Fibroblast of skin of right biceps (primary cell): ENCODE data around the gene PAPLN.

Experiments
- DNase-seq: peaks from one replicate; pipeline ENCODE4 v3.0.0-alpha.2; 2013

Gene PAPLN

DNA sequence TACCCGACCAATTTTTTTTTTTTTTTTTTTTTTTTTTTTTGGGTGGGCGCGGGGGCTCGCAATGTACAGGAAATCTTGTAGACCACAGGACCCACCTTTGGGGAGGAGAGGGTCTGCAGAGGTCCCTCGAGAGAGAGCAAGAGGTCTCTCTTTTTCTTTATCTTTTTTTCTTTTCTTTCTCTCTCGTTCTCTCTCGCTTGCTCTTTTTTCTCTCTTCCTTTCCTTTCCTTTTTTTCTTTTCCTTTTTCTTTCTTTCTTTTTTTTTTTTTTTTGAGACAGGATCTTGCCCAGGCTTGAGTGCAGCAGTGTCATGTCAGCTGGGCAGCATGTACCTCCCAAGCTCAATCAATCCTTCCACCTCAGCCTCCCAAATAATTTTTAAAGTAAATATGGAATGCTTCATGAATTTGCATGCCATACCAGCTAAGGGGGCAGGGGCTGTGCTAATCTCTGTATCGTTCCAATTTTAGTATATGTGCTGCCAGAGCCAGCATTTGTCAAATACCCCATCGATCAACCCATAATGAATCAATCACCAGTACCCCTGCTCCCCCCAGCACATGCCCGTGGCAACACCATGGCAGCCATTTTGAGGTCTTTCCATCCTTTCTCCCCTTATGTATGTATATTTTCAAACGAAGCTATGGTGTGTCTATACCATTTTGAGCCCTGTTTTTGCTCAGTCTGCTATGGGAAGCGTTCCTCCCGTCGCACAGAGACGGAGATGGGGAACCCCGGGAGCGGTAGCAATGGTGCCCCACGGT, 9.3 kb downstream of the PAPLN start:
- no peak for DNase-seq

DNA sequence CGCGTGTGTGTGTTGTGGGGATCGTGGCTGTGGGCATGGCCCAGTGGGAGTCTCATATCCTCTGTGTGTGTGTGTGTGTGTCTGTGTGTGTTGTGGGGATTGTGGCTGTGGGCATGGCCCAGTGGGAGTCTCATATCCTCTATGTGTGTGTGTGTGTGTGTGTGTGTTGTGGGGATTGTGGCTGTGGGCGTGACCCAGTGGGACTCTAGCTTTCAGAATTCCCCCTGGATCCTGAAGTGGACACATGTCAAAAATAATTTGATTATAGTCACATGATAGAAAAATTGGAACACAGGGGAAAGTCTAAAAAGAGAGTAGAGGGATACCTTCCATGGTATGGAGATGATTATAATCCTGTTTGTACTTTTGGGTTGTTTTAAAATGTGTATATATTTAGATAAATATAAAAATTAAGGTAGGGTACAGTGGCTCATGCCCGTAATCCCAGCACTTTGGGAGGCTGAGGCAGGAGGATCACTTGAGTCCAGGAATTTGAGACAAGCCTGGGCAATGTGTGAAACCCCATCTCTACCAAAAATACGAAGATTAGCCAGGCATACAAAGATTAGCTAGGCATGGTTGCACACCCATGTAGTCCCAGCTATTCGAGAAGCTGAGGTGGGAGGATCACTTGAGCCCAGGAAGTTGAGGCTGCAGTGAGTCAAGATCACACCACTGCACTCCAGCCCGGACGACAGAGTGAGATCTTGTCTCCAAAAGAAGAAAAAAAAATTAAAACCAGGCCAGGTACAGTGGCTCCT, 11.0 kb downstream of the PAPLN start:
- DNase-seq: no peak

DNA sequence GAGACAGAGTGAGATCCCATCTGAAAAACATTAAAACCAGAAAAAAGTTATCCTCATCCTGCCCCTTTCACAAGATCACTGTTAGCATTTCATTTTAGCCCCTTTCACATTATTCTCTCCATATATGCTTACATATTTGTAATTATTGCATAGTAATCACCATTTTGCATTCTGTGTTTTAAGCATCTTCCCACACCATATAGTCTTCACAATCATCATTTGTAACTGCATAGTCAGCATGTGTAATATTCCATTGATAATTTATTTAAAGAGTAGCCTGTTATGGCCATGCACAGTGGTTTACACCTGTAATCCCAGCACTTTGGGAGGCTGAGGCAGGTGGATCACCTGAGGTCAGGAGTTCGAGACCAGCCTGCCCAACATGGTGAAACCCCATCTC, 11.8 kb downstream of the PAPLN start:
- DNase-seq: no peak

DNA sequence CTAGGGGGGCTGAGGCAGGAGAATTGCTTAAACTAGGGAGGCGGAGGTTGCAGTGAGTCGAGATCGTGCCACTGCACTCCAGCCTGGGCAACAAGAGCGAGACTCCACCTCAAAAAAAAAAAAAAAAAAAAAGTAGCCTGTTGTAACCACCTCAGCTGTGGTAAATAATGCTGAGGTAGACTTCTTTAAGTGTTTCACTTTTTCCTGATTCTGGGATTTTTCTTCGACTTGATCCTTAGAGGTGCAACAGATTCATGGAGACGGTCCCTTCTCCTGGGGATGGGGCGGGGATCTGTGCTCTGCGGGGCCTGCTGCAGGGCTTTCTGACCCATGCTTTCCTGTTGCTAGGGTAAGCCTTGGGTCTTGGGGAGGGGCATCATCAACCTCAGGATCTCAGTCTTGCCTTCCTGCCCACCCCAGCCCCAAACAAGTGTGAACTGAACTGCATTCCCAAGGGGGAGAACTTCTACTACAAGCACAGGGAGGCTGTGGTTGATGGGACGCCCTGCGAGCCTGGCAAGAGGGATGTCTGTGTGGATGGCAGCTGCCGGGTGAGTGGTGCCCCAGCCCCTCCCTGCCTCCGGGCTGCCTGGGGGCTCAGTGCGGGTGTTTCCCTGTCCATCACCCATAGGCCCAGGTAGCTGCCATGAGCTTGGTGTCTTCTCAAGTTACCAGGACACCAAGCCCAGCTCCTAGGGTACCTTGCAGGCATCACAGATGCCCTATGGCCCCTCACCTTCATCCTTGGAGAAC, 12.4 kb downstream of the PAPLN start:
- DNase-seq: no peak

DNA sequence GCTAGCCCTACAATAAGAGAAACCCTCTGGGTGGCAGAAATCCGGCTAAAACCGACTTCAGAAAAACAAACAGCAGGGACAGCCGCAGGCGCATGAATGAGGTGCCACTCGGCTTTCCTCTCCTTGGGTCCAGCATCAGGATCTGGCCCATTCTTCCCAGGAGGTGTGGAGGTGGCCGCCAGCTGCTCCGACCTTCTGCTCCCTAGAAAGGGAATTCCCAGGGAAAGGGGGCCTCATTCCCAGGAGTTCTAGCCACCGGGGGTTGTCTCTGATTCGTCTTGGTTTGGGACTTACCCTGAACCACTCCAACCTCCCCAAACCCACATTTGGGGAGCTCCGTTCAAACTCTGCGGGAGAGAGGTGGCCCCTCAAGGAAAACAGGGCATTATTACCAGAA, 13.0 kb downstream of the PAPLN start:
- no peak for DNase-seq

DNA sequence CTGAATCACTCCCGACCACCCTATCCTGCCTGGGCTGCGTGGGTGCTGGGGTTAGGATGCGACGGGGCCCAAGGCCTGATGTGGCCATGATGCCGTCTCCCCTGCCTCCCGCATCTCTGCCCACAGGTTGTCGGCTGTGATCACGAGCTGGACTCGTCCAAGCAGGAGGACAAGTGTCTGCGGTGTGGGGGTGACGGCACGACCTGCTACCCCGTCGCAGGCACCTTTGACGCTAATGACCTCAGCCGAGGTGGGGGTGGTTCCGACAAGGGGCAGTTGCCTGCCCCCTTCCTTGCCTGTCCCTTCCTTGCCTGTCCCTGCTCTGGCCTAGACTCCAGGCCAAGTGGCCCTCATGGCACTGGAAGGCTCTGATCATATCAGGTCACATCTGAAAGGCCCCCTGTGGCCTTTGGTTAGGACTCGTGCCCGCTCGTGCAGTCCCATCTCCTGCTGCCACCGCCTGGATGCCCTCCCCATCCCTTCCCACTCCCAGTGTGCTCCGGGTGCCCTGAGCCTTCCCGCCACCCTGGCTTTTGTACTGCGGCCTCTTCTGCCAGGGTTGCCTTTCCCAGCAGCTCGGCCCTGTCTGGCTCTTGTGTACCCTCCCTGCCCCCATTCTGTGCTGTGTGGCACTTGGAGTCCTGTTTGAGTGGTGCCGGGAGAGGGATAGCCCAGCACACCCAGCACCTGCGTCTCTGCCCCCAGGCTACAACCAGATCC, 13.6 kb downstream of the PAPLN start:
- no peak for DNase-seq

DNA sequence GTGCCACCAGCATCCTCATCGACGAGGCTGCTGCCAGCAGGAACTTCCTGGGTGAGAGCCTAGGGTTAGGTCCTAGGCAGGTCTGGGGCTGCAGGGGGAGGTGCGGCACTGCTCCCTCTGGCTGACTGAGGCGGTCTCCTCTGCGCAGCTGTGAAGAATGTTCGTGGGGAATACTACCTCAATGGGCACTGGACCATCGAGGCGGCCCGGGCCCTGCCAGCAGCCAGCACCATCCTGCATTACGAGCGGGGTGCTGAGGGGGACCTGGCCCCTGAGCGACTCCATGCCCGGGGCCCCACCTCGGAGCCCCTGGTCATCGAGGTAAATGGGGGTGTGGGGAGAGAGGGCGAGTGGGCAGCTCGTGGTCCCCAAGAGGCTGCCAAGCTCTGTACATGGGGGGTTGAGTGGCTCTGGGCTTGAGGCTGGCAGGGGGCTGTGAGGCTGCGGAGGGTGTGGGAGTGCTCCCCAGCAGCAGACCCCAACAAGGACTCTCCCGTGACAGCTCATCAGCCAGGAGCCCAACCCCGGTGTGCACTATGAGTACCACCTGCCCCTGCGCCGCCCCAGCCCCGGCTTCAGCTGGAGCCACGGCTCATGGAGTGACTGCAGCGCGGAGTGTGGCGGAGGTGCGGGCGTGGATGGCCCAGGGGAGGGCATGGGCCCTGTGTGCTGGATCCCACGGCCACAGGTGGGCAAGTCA, 14.4 kb downstream of the PAPLN start:
- DNase-seq: no peak

DNA sequence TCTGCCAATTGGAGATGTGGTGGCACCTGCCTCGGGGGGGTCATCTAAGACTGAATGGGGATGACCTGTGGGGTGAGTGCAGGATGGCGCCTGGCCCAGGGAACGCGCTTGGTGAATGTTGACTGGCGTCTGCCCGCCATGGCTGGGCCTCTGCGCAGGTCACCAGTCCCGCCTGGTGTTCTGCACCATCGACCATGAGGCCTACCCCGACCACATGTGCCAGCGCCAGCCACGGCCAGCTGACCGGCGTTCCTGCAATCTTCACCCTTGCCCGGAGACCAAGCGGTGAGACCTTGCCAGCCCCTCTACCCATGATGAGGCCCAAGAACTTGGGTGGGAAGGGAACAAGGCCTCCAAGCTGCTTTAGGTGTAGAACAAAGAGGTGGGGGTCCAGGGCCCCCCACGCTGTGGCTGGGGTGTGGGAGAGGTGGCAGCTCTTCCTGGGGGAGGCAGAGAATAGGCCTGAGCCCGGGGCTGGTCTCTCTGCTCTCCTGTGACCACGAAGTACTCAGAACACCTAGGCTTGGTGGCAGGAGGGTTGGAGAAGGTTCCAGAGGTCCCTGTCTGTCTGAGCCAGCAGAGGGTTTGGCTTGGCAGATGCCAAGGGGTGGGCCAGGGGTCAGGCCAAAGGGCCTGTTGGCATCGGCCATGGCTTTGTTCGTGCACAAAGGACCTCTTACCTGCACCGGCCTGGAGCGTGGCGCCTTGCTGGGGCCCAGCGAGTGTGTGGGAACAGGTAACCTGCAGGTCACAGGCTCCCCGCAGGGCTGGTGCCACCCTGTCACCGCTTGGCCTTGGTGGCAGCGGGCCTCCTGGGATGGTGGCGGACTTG, 15.4 kb downstream of the PAPLN start:
- no peak for DNase-seq

DNA sequence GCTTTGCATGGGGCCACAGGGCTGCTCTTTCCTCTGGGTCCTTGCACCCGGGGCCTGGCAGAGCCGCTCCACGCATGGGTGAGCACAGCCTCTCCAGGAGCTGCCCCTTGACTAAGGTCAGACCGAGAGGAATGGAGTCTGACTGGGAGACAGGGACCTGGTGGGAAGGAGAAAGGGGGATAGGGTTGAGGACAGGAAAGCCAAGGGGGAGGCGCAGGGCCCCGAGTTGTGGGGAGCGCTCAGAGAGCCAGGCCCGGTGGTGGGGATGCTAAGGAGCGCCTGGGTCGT, 16.0 kb downstream of the PAPLN start:
- DNase-seq: no peak

DNA sequence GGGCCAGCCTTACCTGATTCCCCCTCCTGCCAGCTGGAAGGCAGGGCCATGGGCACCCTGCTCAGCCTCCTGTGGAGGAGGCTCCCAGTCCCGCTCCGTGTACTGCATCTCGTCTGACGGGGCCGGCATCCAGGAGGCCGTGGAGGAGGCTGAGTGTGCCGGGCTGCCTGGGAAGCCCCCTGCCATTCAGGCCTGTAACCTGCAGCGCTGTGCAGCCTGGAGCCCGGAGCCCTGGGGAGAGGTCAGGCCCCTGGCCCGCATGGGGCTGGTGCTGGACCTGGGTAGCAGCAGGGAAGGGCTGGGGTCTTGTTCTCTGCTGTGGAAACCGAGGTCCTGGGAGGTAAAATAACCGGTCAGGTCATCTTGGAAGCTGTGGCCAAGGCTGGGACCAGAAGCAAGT, 16.4 kb downstream of the PAPLN start:
- DNase-seq: no peak

DNA sequence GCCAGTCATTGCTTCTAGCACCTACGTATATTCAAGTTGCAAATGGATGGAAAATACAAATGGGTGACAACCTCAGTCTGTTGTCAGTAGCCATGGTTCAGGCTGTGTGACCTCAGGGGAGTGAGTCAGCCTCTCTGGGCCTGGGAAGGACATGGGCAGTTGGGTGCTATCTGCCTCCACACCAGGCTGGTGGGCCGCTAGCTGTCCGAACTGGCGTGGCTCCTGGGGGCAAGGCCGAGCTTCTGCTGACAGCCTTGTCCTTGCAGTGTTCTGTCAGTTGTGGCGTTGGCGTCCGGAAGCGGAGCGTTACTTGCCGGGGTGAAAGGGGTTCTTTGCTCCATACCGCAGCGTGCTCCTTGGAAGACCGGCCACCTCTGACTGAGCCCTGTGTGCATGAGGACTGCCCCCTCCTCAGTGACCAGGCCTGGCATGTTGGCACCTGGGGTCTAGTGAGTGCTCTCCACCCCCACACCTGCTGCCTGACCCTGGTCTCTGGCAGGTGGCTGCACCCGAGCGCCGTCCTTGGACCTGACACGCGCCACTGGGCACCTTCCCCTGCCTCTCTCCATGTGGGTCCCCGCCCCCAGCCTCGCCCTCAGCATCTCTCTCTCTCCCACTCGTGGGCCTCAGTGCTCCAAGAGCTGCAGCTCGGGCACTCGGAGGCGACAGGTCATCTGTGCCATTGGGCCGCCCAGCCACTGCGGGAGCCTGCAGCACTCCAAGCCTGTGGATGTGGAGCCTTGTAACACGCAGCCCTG, 17.1 kb downstream of the PAPLN start:
- no peak for DNase-seq

DNA sequence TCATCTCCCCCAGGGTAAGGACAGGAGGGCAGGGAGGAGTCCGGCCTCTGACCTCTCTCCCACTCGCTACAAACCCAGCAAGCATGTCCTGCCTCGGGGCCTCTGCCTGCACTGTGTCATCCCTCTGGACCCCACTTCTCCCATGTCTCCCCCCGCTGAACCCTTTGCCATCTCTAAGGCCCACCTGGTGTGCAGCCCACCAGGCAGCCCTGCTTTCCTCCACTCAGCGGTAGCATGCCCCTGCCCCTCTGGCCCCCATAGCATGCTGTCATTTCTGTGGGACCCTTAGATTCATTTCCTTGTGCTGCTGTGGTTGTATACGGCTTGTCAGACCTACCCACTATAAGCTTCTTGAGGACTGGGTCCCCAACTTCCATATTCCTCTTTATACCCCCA, 17.7 kb downstream of the PAPLN start:
- no peak for DNase-seq

DNA sequence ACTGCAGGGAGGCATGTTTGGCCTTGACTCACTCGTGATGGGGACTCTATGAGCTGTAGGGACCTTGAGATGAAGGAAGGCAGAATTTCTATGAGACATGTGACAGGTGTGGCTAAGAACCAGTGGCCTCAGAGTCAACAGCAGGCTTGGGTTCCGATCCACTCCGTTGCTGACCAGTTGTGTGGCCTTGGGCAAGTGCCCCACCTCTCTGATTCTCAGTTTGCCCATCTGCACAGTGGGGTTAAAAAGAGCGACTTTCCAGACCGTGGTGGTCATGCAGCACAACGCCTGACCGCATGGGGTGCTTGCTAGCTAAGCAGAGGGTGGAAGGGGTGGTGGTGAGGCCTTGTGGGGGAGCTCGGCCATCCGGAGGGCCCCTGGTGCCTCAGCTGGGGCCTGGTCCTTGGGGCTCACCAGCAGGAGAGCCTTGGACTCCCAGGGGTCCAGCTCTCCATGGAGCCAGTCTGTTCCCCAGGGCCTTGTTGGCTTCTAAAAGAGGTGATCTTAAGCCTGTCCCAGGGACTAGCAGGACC, 18.5 kb downstream of the PAPLN start:
- no peak for DNase-seq

DNA sequence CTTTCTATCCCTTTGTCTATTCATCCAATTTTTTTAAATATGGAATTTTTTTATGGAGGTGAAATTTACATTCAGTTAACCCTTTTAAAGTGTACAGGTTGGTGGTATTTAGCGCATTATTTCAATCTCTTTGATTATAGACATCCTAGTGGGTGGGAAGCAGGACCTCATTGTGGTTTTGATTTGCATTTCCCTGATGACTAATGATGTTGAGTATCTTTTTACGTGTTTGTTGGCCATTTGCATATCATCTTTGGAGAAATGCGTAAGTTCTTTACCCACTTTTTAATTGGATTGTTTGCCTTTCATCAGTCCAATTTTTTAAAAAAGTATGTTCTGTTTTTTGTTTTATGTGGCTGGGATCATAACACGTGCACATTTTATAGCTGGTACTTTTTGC, 20.8 kb downstream of the PAPLN start:
- no peak for DNase-seq

DNA sequence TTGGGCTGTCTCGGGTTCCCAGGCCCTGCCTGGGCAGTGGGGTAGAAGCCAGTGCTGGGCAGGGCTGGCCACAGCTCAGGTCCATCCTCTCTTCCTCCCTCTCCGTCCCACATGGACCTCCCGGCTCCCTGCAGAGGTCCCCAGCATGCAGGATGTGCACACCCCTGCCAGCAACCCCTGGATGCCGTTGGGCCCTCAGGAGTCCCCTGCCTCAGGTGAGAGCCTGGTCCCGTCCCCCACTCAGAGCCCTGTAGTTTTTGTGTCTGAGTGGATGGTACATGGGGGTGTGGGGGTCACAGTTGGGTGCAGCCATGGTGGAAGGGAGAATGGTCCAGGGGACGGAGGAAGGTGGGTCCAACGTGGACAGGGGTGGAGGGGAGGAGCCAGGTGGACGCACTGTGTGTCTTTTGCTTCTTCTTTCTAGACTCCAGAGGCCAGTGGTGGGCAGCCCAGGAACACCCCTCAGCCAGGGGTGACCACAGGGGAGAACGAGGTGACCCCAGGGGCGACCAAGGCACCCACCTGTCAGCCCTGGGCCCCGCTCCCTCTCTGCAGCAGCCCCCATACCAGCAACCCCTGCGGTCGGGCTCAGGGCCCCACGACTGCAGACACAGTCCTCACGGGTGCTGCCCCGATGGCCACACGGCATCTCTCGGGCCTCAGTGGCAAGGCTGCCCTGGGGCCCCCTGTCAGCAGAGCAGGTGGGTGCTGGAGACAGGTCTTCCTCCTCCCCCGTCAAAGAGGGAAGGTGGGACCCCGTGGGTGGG, 21.7 kb downstream of the PAPLN start:
- DNase-seq: no peak

DNA sequence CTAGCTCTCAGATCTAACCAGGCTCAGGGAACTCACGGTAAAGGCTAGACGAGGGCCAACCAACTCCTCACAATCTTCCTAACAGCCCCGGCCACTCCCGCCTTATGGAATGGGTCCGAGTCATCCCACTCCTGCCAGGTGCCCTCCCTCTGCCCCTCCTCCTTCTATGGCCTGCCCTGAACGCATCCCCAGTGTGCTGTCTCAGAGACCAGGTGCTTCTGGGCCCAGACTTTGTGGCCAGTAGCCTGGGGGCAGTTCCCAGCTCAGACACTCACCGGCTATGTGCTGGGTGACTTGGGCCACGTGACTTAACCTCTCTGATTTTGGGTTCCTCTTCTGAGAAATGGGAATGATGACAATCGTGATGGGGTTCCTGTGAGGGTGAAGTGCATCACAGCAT, 22.5 kb downstream of the PAPLN start:
- no peak for DNase-seq

DNA sequence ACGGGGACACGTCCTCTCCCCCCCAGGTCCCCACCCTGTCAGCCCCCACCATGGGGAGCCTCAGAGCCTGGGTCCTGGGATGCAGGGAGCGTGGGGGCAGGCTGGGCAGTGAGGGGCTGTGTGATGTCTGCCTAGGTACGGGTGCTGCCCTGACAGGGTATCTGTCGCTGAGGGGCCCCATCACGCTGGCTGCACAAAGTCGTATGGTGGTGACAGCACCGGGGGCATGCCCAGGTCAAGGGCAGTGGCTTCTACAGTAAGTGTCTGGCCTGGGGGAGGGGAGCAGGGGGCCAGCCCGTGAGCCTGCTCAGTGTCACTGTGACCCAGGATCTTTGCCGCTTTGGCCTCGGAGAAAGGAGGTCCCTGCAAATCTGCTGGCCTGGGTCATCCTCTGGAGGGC, 23.3 kb downstream of the PAPLN start:
- no peak for DNase-seq

DNA sequence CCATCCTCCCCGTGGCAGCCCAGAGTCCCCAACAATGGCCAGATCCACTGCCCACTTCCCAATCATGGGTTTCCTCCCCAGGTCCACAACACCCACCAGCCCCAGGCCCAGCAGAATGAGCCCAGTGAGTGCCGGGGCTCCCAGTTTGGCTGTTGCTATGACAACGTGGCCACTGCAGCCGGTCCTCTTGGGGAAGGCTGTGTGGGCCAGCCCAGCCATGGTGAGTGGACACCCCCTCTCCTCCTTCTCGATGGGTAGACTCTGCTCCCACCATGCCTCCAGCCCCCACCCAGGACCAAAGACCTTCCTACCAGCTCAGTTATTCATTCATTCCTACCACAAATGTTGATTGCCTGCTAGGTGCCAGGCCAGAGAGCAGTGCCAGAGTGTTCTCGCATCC, 23.8 kb downstream of the PAPLN start:
- DNase-seq: no peak

DNA sequence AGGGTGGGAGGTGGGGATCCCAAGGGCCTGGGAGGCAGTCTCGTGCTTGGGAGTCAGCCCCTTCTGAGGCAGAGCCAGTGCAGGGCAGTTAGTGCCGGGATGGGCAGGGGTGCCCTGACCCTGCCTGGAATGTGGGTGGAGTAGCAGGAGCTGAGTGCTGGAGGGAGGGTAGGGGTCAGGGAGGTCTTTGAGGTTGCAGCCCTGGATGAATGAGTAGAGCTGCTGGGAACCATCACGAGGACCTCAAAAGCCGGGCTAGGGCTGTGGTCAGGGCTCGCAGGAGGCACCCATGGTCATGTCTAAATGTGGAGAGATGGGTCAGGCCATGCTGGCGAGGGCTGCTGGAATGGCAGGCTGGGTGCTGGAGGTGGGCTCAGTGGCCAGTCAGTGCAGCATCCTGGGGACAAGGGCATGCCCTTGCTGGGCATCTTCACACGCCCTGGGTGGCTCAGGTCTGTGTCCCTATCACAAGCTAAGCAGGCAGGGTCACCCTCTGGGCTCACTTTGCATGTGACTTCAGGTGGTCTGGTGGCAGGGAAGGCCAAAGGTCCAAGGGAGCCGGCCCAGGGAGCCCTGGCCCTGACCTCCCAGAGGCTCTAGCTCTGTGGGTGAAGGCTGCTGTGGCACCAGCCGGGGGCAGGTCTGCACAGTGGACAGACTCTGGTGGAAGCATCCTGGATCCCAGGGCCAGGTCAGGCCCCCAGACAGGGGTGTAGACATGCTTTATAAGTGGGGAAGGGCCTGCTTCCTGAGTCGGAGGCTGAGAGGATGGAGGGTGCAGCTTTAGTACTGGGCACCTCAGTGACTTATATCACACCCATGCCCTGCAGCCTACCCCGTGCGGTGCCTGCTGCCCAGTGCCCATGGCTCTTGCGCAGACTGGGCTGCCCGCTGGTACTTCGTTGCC, 24.5 kb downstream of the PAPLN start:
- DNase-seq: no peak
